ENCODE measurements around the gene PPP2R5C.

The PPP2R5C gene

GRCh38 chr14:101955695-101956161 is 194.2 kb downstream of the PPP2R5C start:
- H3K4me1 ChIP-seq (ENCODE audit: control insufficient read depth, insufficient read depth, low read length) = no peaks in the 10 kb centered on the region
- no peak overlapping the region for H3K4me3 ChIP-seq (ENCODE audit: low read depth, low read length)
- ChIA-PET CTCF (interaction anchor here (0.6 kb wide), 1 partner anchor 8 kb away, joined by 3 read pairs; no protein-coding TSS in a partner anchor), POLR2A (no interaction called here)
- H3K9me3 ChIP-seq (ENCODE audit: control insufficient read depth, insufficient read depth, low read depth, low read length) = no peaks in the 10 kb centered on the region
- H3K36me3 ChIP-seq (ENCODE audit: control insufficient read depth in 2 of 2, insufficient read depth in 1 of 2, low read length in 2 of 2) = no peaks in the 10 kb centered on the region
- TF ChIP-seq ZBTB8A (tag by site-specific recombination; IDR thresholded peaks at IDR 0.05) (no peak), SP3 (tag by site-specific recombination; IDR thresholded peaks at IDR 0.05) (no peak), ZNF792 (tag by site-specific recombination; IDR thresholded peaks at IDR 0.05) (no peak)
- no peak overlapping the region for H3K27ac ChIP-seq (ENCODE audit: extremely low read depth, low read depth, low read length)

GRCh38 chr14:101956179-101956885 is 194.8 kb downstream of the PPP2R5C start:
- Histone ChIP-seq H3K36me3 (ENCODE audit: control insufficient read depth in 2 of 2, insufficient read depth in 1 of 2, low read length in 2 of 2) (no peaks in the 10 kb centered on the region), H3K9me3 (ENCODE audit: control insufficient read depth, insufficient read depth, low read depth, low read length) (no peaks in the 10 kb centered on the region), H3K4me3 (ENCODE audit: low read depth, low read length) (no peak overlapping the region), H3K4me1 (ENCODE audit: control insufficient read depth, insufficient read depth, low read length) (no peaks in the 10 kb centered on the region), H3K27ac (ENCODE audit: extremely low read depth, low read depth, low read length) (no peak overlapping the region)
- ChIA-PET POLR2A (no interaction called here), CTCF (no interaction called here)
- TF ChIP-seq BCL6B (tag by site-specific recombination; IDR thresholded peaks at IDR 0.05) (no peak), ZNF239 (tag by site-specific recombination; IDR thresholded peaks at IDR 0.05) (no peak), ZNF140 (tag by site-specific recombination; IDR thresholded peaks at IDR 0.05) (no peak), ZNF501 (tag by site-specific recombination; IDR thresholded peaks at IDR 0.05) (no peak), ZNF664 (tag by site-specific recombination; IDR thresholded peaks at IDR 0.05) (no peak), ZNF138 (tag by site-specific recombination; IDR thresholded peaks at IDR 0.05; ENCODE audit: borderline replicate concordance) (no peak), IKZF3 (tag by site-specific recombination; IDR thresholded peaks at IDR 0.05) (no peak), KLF9 (tag by site-specific recombination; IDR thresholded peaks at IDR 0.05; ENCODE audit: low read depth) (no peak), ZNF280D (tag by site-specific recombination; IDR thresholded peaks at IDR 0.05) (no peak), PRDM6 (tag by site-specific recombination; IDR thresholded peaks at IDR 0.05) (no peak), ZNF10 (tag by site-specific recombination; IDR thresholded peaks at IDR 0.05) (no peak), ZNF791 (tag by site-specific recombination; IDR thresholded peaks at IDR 0.05) (no peak)

All from HEK293 (cell line).